Parathyroid adenoma (tissue), 2 donors: ENCODE measurements around the gene TMEM190.

Source experiments
- H2AFZ ChIP-seq: fragments of 300-600 bp; sonication (generic); one replicate; pipeline ENCODE4 v1.7.0; 2017; ENCODE audit warnings: antibody characterized with exemption, mild to moderate bottlenecking
- H3K27ac ChIP-seq: fragments of 300-600 bp; sonication (generic); one replicate; pipeline ENCODE4 v1.7.0; 2017
- H3K27me3 ChIP-seq: fragments of 300-600 bp; sonication (generic); one replicate; pipeline ENCODE4 v1.7.0; 2017; ENCODE audit warnings: low read length; ENCODE audit not compliant: control insufficient read depth, insufficient read depth
- H3K36me3 ChIP-seq: fragments of 300-600 bp; sonication (generic); one replicate; pipeline ENCODE4 v1.7.0; 2017; ENCODE audit warnings: low read length; ENCODE audit not compliant: control insufficient read depth, insufficient read depth
- H3K4me1 ChIP-seq: fragments of 300-600 bp; sonication (generic); one replicate; pipeline ENCODE4 v1.7.0; 2017; ENCODE audit warnings: control low read depth
- H3K4me2 ChIP-seq: fragments of 300-600 bp; sonication (generic); one replicate; pipeline ENCODE4 v1.7.0; 2017; ENCODE audit warnings: low read length
- H3K4me3 ChIP-seq: fragments of 300-600 bp; sonication (generic); one replicate; pipeline ENCODE4 v1.7.0; 2017; ENCODE audit warnings: low read depth, low read length
- H3K79me2 ChIP-seq: fragments of 300-600 bp; sonication (generic); one replicate; pipeline ENCODE4 v1.7.0; 2017; ENCODE audit warnings: control low read depth
- H3K9ac ChIP-seq: fragments of 300-600 bp; sonication (generic); one replicate; pipeline ENCODE4 v1.7.0; 2017; ENCODE audit warnings: mild to moderate bottlenecking
- H3K9me3 ChIP-seq: fragments of 300-600 bp; sonication (generic); one replicate; pipeline ENCODE4 v1.7.0; 2017; ENCODE audit warnings: low read length; ENCODE audit not compliant: control insufficient read depth
- TF ChIP-seq, protein P1 (sequence below): fragments of 300-600 bp; sonication (generic); IDR thresholded peaks from one replicate; pipeline ENCODE4 v1.7.0; 2017; ENCODE audit warnings: antibody characterized with exemption, mild to moderate bottlenecking
- donor health status: primary hyperparathyroidism.

The TMEM190 gene

DNA sequence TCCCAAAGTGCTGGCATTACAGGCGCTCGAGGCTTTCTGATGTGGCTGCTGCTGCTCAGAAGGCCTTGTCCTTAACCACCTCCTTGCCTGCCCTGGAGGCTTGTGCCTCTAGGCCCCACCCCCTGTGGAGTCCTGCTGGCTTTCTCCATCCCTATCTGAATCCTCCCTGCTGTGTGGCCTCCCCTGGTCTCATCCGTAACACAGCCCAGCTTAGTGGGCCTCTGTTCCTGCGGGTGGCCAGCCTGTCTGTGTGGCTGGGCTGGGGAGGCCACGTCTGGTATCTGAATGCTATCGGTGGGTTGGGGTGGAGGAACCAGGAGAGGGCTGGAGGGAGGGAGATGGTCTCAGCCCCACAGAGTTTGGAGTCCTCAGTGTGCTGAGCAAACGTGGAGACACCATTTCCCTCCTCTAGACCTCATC is 13.8 kb downstream of the TMEM190 start:
- H3K9ac ChIP-seq: no peak overlapping the region
- H3K9me3 ChIP-seq: no peaks in the 10 kb centered on the region
- H3K27ac ChIP-seq: no peak overlapping the region
- no peak overlapping the region for H3K4me3 ChIP-seq
- no peak overlapping the region for H2AFZ ChIP-seq
- H3K27me3 ChIP-seq: no peaks in the 10 kb centered on the region
- peaks cover 14% of the 10 kb centered on the region for H3K4me1 ChIP-seq
- TF ChIP-seq, protein P1, sequence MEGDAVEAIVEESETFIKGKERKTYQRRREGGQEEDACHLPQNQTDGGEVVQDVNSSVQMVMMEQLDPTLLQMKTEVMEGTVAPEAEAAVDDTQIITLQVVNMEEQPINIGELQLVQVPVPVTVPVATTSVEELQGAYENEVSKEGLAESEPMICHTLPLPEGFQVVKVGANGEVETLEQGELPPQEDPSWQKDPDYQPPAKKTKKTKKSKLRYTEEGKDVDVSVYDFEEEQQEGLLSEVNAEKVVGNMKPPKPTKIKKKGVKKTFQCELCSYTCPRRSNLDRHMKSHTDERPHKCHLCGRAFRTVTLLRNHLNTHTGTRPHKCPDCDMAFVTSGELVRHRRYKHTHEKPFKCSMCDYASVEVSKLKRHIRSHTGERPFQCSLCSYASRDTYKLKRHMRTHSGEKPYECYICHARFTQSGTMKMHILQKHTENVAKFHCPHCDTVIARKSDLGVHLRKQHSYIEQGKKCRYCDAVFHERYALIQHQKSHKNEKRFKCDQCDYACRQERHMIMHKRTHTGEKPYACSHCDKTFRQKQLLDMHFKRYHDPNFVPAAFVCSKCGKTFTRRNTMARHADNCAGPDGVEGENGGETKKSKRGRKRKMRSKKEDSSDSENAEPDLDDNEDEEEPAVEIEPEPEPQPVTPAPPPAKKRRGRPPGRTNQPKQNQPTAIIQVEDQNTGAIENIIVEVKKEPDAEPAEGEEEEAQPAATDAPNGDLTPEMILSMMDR: no peak
- no peaks in the 10 kb centered on the region for H3K36me3 ChIP-seq
- peaks cover 32% of the 10 kb centered on the region for H3K79me2 ChIP-seq
- H3K4me2 ChIP-seq: no peak overlapping the region

DNA sequence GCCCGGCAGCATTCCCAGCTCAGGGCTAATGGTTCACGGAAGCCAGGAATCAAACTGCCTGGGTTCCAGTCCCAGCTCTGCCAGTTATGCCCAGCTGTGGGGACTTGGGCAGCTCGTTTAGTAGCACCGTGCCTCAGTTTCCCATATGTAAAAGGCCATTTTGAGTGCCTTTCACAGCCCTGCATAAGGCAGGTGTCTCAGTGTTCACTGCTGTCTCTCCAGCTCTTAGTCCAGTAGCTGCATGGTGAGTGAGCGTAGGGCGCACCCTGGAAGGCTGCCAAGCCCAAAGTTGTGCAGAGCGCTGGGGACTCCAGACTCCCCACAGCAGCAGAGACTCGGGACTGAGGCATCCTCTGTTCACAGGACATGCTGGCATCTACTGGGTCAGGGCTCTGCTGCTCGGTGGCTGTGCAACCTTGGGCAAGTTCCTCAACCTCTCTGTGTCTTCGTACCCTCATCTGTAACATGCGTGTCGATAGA is 14.6 kb downstream of the TMEM190 start:
- no peaks in the 10 kb centered on the region for H3K36me3 ChIP-seq
- no peak overlapping the region for H3K4me2 ChIP-seq
- H3K4me3 ChIP-seq: no peak overlapping the region
- H3K9ac ChIP-seq: no peak overlapping the region
- peaks cover 14% of the 10 kb centered on the region for H3K4me1 ChIP-seq
- peaks cover 28% of the 10 kb centered on the region for H3K79me2 ChIP-seq
- no peaks in the 10 kb centered on the region for H3K27me3 ChIP-seq
- no peaks in the 10 kb centered on the region for H3K9me3 ChIP-seq
- H2AFZ ChIP-seq: no peak overlapping the region
- no peak overlapping the region for H3K27ac ChIP-seq
- TF ChIP-seq, protein P1: no peak

DNA sequence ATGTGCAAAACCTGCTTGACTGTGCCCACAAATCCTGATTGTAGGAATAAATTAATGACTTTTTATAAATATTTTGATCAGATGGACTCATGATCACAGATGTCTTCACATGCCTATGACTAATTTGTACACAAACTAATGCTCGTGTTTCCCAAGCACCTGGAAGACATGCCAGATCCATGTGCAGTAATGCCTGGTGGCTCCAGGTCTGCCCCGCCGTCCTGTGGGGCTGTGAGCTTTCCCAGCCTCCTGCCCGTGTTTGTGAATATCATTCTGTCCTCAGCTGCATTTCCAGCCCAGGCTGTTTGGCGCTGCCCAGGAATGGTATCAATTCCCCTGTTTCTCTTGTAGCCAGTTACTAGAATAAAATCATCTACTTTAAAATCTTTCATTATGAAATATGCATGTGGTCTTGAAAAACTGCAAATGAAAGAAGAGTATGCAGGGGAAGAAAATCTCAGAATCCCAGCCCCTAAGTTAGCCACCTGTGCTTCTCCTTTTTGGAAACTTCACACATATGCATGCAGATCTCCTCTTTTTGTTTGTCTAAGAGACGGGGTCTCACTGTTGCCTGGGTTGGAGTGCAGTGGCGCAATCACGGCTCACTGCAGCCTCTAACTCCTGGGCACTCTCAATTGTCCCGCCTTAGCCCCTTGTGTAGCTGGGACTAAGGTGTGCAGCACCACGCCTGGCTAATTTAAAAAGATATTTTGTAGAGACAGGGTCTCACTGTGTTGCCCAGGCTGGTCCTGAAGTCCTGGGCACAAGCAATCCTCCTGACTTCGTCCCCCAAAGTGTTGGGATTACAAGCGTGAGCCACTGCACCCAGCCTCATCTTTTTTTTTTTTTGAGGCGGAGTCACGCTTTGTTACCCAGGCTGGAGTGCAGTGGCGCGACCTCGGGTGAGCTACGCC is 15.3 kb downstream of the TMEM190 start:
- TF ChIP-seq, protein P1: no peak
- H3K27me3 ChIP-seq: no peaks in the 10 kb centered on the region
- no peaks in the 10 kb centered on the region for H3K36me3 ChIP-seq
- no peak overlapping the region for H3K9ac ChIP-seq
- H3K9me3 ChIP-seq: no peaks in the 10 kb centered on the region
- no peak overlapping the region for H3K4me3 ChIP-seq
- H3K27ac ChIP-seq: no peak overlapping the region
- no peak overlapping the region for H3K4me2 ChIP-seq
- H3K79me2 ChIP-seq: peaks cover 21% of the 10 kb centered on the region
- no peak overlapping the region for H2AFZ ChIP-seq
- H3K4me1 ChIP-seq: peaks cover 11% of the 10 kb centered on the region

DNA sequence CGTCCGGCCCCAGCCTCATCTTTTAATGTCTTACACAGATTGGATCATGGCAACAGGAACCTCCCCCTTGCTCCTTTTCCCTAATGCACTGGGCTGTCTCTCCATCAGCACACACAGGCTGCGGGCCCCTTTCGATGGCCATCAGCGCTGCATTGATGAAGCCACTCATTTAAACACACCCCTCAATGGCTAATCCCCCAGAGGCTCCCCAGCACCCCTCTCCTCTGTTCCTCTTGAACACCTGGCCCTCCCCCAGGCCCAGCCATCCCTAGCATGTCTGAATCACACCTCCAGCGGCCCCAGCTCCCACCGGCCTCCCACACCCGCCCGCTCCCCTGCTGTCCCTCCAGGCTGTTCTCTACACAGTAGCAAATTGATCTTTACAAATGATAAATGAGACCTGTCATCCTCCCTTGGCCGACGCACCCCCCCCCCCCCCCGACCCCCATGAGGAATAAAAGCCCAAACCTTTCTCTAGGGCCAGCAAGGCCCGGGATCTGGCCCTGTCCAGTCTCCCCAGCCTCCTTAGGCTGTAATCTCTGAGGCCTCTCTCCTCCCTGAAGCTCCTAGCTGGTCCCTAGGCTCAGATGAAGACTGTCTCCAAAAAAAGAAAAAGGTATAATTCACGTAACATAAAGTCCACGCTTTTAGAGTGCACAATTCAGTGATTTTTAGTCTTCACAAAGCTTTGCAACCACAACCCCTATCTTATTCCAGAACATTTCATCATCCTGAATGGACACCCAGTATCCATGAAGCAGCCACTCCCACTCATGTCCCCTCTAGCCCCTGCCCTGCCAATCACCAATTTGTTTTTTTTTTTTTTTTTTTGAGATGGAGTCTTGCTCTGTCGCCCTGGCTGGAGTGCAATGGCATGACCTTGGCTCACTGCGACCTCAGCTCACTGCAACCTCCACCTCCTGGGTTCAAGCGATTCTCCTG is 16.5 kb downstream of the TMEM190 start:
- Histone ChIP-seq H3K27me3 (no peaks in the 10 kb centered on the region), H3K4me1 (peaks cover 2% of the 10 kb centered on the region), H3K4me2 (no peak overlapping the region), H3K4me3 (no peak overlapping the region), H3K9me3 (no peaks in the 10 kb centered on the region), H3K9ac (no peak overlapping the region), H2AFZ (no peak overlapping the region), H3K36me3 (no peaks in the 10 kb centered on the region), H3K79me2 (peaks cover 10% of the 10 kb centered on the region), H3K27ac (no peak overlapping the region)
- TF ChIP-seq, protein P1: no peak
